HG03558 (cell line): Measurements from ENCODE around the gene UCHL1.
"Not testable (repeated sequence)": the region's sequence is repeated elsewhere in the genome, so short reads cannot be mapped to it uniquely, and the experiment has no call there.

Experiments
- ATAC-seq: cut with Tn5 transposase; IDR thresholded peaks from one replicate; pipeline ENCODE4 v1.9.1; 2021; ENCODE audit warnings: moderate number of reproducible peaks; ENCODE audit not compliant: unreplicated experiment; ENCODE audit errors: extremely low read depth

The UCHL1 gene

DNA sequence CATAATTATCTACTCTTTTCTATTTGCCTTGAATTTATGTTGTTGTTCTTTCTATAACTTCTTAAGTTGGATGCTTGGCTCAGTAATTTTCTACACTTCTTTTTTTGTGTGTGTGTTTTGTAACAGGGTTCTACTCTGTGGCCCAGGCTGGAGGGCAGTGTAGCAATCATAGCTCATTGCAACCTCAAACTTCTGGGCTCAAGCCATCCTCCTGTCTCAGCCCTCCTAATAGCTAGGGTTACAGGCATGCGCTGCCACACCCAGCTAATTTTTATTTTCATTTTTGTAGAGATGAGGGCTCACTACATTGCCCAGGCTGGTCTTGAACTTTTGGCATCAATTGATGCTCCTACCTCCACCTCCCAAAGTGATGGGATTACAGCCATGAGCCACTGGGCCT lies 20.7 kb upstream of the UCHL1 start:
- no peak for ATAC-seq

DNA sequence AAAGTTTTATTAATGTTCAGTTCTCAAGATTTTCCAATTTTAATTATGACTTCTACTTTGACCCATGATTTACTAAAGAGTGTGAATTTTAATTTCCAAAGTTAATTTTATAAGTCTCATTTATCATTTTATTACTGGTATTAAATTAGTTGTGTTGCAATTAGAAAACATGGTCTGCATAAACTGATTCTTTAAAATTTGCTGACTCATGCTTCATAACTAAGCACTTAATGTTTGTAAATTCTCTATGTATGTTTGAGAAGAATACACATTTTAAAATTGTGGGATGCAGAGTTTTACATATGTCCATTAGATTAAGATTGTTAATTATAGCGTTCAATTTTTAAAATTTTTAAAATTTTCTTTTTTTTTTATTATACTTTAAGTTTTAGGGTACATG lies 20.2 kb upstream of the UCHL1 start:
- ATAC-seq = no peak

DNA sequence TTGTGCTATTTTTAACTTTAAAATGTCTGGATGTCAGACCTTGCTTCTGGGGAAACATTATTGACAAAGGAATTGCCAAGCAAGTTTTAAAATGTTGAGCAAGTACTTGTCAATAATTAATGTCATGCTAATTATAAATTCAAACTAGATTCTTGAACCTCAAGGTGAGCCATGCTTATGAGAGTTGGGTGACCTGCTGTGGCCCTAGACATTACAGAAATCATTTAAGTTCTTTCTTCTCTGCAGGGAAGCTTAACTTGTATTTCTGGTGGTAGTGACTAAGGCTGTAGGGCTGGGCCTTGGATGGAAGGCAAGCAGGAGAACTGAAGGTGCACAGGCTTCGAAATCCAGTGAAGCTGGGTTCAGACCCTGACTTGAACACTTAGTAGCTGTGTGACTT lies 14.8 kb upstream of the UCHL1 start:
- no peak for ATAC-seq

DNA sequence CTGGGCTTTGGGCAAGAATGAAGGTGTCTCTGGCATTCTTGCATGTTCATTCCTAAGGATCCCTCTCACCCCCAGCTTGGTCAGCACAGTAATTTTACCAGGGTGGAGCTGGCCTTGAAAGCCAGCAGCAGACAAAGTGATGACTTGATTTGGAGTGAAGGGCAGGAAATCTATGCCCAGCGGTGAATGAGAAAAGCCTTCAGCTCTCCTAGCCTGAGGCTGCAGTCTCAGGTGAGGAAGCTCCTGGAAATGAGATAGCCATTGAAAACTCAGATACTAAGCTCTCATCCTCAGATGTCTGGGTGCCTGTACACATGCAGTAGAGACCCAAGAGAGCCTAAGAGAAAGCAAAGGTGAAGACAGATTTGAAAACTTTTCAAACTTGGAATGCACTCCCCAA lies 10.7 kb upstream of the UCHL1 start:
- no peak for ATAC-seq

DNA sequence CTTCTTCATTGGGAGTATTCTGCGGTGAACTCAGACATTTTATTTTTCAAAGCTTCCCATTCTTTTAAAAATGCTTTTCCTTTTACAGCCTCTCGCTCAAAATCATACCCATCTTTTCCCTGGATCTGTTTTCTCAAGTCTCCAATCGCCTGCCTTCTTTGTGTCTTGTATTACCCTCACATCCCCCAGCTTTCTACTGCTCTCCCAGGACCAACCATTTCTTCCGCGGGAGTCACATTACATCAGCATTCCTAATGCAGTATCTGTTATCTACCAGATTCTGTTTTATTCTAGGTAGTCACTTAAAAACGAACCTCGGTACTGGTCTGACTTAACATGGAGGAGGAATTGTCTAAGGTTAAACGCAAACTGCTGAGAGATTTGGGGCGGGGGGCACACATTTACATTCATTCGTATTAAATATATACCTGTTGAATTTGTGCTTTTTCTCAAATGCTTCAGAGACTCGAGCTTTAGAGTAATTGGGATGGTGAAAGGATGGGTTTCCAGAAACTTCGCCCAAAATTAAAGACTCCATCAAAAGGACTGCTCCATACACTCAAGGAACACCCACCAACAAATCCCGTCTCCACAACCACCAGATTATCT lies 493 bp upstream of the UCHL1 start:
- no peak for ATAC-seq

DNA sequence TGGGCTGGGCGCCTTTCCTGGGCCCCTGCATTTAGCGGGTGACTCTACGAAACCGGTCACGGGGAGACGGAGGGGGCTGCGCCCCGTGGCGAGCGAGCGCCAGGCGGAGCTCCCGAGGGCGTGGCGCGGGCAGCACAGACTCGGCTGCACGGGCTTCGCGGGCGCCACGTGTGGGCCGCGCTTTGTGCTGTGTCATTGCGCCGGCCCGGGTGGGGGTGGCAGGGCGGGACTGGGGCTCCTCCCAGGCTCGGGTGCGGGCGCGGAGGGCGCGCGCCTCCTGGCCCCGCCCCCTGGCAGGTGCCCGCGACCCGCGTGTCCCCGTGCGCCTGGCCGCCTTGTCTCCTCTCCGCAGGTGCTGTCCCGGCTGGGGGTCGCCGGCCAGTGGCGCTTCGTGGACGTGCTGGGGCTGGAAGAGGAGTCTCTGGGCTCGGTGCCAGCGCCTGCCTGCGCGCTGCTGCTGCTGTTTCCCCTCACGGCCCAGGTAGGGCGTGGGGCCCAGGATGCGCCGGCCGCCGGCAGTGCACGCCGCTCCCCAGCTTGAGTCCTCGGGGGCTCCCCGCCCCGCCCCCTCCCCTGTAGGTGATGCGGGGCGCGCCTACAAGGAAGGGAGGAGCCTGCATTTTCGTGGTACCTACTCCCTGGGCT lies 651 bp downstream of the UCHL1 start:
- ATAC-seq = no peak

DNA sequence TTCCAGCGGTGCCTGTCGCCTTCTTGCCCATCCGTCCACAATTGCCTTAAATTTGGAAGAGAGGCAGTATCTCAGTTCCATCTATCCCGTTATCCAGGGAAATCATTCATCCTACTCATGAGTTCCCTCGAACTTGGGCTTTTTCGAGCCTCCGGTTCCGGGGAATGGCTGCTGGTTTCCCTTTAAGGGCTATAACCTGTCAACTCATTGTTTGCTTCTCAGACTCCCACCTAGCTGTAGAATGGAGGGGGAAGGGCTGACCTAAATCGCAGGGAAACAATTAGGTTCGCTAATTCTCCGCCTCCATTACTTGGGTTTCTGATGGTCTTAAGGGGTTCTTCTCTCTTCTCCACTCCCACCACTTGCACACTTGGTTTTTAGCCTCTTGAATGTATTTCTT lies 1.2 kb downstream of the UCHL1 start:
- ATAC-seq = no peak

DNA sequence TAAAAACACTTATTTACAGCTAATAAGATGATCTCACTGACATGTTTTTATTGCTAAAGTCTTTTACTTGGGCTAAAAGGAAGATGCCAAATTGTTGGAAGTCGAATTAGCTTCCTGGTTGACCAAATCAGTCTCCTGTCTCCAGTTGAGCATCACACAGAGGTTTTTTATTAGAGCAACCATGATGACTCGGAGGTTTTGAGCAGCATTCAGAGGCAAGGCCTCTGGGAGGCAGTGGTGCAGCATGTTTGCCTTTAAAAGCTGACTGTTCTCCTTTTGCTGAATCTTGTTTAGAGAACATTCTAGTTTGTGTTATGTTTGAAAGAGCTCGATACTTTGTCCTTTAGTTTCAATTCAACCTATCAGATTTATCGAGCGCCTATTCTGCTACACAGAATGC lies 2.1 kb downstream of the UCHL1 start:
- ATAC-seq = no peak

DNA sequence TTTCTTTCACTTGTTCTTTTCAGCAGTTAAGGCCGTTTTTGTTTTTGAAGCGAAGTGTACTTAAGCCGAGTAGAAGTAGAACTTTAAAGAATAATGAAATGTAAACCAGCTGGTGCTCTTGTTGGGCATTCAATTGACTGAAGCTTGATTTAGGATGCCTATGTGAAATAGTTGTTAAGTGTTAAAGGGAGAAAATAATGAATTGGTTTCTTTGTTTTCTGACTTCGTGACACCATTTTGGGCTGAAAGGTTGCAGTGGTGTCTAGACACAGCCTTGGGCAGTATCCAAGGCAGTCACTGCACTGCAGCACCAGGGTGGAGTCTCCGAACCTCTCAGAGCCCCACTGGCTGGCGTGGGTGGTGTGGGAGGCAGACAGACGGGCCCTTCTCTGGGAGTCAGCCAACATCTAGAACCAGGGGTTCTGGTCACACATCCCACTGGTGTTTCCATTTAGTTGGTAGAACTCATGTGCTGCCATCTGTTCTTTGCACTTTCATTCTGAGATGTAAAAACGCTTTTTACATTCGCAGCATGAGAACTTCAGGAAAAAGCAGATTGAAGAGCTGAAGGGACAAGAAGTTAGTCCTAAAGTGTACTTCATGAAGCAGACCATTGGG lies 3.5 kb downstream of the UCHL1 start:
- no peak for ATAC-seq

DNA sequence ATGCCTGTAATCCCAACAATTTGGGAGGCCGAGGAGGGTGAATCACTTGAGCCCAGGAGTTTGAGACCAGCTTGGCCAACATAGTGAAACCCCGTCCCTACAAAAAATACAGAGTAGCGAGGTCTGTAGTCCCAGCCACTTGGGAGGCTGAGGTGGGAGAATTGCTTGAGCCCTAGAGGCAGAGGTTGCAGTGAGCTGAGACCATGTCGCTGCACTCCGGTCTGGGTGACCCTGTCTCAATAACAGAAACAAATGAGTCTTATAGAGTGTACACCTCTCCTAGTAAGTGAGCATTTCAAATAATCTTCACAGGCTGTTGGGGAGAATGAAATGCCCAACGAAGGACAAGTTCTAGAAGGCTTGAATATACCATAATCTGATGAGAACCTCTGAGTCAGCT lies 5.5 kb downstream of the UCHL1 start:
- no peak for ATAC-seq

DNA sequence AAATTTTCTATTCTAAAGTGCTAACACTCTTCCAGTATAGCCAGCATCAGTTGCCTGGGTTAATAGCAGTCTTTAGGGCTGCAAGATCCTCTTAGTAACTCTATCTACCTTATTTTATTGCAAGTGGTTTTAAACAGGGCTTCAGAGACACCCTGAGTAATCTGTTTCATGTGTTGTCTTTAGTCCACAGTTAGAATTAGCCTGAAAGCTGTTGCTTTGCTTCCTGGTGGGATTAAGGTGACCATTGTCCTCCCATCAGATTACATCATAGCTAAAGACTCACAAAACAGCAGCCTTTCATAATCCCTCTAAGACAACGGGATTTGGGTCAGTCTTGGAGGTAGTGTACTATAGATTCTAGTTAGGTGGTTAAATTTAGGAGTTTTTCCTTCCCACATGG lies 7.5 kb downstream of the UCHL1 start:
- no peak for ATAC-seq

DNA sequence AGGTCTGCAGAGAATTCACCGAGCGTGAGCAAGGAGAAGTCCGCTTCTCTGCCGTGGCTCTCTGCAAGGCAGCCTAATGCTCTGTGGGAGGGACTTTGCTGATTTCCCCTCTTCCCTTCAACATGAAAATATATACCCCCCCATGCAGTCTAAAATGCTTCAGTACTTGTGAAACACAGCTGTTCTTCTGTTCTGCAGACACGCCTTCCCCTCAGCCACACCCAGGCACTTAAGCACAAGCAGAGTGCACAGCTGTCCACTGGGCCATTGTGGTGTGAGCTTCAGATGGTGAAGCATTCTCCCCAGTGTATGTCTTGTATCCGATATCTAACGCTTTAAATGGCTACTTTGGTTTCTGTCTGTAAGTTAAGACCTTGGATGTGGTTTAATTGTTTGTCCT lies 11.3 kb downstream of the UCHL1 start:
- no peak for ATAC-seq

DNA sequence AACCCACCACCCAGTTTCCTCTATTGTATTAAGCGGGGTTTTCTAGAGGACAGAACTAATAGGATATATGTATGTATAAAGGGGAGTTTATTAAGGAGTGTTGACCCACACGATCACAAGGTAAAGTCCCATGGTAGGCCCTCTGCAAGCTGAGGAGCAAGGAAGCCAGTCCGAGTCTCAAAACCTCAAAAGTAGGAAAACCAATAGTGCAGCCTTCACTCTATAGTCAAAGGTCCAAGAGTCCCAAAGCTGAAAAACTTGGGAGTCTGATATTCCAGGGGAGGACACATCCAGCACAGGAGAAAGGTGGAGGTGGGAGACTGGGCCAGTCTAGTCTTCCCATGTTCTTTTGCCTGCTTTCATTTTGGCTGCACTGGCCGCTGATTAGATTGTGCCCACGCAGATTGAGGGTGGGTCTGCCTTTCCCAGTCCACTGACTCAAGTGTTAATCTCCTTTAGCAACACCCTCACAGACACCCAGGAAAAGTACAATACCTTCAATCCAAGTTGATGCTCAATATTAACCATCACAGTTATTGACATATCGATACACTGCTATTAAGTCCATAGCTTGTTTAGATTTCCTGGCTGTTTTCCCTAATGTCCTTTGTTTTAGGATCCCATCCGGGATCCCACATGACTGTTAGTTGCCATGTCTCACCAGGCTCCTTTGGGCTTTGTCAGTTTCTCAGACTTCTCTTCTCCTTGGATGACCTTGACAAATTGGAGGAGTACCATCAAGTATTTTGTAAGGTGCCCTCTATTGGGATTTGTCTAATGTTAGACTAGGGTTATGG lies 12.2 kb downstream of the UCHL1 start:
- ATAC-seq = no peak

DNA sequence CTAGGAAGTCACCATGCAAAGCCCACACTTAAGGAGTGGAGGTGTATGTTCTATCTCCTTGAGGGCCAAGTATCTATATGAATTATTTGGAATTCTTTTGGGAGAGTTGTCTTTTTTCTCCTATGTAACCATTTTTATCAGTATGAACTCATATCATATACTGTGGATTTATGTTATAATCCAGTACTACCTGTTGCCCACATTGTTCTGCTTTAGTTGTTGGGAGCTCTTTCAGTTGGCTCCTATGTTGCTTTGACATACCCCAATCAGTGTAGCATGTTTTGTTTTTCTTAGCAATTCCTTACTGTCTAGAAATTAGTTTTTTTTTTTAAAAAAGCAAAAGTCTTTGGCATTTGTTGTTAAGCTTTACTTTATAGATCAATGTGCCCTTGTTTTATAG lies 13.0 kb downstream of the UCHL1 start:
- ATAC-seq = no peak

DNA sequence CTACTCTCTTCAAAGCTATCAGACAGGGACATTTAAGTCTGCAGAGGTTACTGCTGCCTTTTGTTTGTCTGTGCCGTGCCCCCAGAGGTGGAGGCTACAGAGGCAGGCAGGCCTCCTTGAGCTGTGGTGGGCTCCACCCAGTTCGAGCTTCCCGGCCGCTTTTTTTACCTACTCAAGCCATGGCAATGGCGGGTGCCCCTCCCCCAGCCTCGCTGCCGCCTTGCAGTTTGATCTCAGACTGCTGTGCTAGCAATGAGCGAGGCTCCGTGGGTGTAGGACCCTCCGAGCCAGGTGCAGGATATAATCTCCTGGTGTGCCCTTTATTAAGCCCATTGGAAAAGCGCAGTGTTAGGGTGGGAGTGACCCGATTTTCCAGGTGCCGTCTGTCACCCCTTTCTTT lies 19.2 kb downstream of the UCHL1 start:
- not testable (repeated sequence) for ATAC-seq

DNA sequence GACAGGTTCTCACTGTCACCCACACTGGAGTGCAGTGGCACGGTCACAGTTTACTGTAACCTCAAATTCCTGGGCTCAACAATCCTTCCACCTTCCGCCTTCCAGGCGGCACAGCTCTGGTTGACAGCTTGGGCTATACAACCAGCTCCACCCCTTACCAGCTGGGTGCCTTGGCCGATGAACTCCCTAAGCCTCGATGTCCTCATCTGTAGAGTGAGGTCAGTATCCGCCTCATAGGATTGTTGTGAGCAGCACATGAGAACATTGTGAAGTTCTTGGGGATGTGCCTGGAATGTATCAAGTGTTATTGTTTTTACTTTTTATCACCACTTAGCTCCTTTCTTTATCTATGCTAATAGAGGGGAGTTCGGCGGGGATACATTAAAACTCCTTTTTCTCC lies 23.3 kb downstream of the UCHL1 start:
- ATAC-seq = no peak

DNA sequence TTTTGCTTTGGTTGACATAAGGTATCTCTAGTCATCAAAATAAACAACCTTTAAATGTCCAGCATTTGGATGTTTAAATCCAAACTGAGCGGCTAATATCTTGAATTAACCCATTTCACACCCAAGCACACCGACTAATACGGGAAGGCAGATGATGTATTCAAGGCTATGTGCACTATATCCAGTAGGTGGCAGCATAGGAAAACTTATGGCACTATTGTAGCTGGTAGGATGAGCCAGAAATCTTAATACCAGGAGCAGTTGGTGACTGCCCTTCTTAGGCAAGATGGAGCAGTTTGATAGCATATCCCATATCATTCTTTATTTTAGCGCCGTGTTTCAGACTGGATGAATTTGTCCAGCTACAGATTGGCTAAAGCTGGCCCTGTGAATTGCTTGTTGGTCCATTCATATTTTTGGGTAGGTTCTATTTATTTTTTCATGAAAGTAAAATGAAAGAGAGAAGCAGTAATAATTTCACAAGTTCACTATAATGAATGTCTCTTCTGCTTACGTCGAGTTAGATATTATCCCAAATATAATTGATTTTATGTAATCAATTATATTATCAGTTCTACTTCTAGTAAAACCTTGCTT lies 24.4 kb downstream of the UCHL1 start:
- peak; percentile 88 for ATAC-seq

DNA sequence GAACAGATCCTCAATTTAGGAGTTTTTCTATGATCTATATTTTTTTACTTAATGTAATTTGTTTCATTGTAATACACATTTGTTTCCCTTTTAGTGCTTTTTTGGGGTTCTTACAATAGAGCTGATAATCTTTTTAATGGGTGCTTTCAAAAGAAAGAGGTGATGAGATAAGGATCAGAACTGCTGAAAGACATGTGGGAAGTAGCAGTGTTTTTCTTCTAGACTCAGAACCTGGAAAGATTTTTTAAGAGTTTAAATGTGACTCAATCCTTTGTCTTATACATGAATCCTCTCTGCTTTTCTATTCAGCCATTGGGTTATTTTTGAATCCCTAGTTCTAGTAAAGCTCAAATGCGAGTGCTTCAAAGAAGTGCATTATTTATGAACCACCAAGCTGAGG lies 25.6 kb downstream of the UCHL1 start:
- no peak for ATAC-seq

DNA sequence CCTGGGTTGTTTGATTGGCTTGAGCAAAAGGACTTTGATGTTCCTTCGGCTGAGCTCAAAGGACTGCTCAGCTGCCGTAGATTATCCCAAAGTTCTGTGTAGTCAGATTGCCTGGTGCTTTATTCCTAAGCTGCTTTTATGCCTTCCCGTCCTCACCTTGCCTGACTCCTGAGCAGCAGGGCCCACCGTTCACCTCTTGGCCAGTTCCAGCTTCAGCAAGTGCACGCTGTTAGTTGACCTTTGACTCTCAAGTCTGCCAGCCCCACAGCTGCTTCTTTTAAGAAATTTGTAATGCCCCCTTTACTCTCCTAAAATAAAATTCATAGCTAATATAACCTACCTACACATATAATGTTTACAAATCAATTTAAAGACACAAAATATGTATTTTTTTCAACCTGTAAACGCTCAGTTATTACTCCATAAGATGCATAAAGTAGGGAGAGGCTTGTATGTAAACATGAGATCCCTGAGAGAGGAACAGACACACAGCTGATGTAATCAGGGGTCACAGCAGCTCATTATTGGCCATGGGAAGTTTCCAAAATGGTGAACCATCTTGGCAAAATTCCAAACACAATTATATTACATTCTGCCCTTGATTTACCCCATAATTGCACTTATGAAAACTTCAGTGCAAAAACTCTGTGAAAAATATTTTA lies 28.6 kb downstream of the UCHL1 start:
- no peak for ATAC-seq

DNA sequence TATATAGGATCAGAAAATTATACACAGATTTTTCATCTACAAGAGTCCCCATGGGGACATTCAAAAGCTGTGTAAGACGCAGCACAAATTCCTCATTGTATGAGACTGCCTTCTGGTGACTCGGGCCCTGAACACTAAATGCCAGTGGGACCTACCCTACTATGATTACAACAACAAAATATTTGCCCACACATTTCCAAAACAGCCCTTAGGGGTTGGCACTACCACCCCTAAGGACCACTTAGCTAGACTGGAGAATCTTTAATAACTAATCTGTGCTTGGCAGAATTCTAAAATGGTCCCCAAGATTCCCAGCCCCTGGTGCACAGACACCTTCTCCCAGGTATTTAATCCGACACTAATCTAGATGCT lies 29.1 kb downstream of the UCHL1 start:
- no peak for ATAC-seq
